Suprapubic skin (tissue), 4 donors: ENCODE data around the gene VPS52. TPM values are rescaled to one million over a fixed set of nuclear protein-coding genes. Genes with fewer than 3 reads are reported as not detected.

Experiments used
- DNase-seq, 2 donors: peaks; one replicate each; pipeline ENCODE4 v3.0.0-alpha.2; 2019; ENCODE audit warnings: low spot score in 2 of 2
- H3K27ac ChIP-seq: fragments of 200-600 bp; sonication (generic); one replicate; pipeline ENCODE4 v1.5.1; 2019
- H3K27me3 ChIP-seq: fragments of 200-600 bp; sonication (generic); one replicate; pipeline ENCODE4 v1.5.1; 2019
- H3K36me3 ChIP-seq: fragments of 200-600 bp; sonication (generic); one replicate; pipeline ENCODE4 v1.5.1; 2019
- H3K4me1 ChIP-seq: fragments of 200-600 bp; sonication (generic); one replicate; pipeline ENCODE4 v1.5.1; 2019
- H3K4me3 ChIP-seq: fragments of 200-600 bp; sonication (generic); one replicate; pipeline ENCODE4 v1.5.1; 2019; ENCODE audit warnings: mild to moderate bottlenecking
- H3K9me3 ChIP-seq: fragments of 200-600 bp; sonication (generic); one replicate; pipeline ENCODE4 v1.5.1; 2019
- CTCF ChIP-seq, 2 donors: fragments of 200-600 bp in 1 of 2; fragments of 450-650 bp in 1 of 2; sonication (generic) in 1 of 2; IDR thresholded peaks; one replicate each; pipeline ENCODE4 v1.5.1; 2016 to 2019; ENCODE audit warnings: antibody characterized with exemption in 2 of 2, mild to moderate bottlenecking in 1 of 2, moderate library complexity in 1 of 2
- EP300 ChIP-seq: sonication (generic); formaldehyde crosslinking; IDR thresholded peaks from one replicate; pipeline ENCODE4 v1.6.1; 2017; ENCODE audit warnings: antibody characterized with exemption
- POLR2A ChIP-seq, 2 donors: fragments of 450-650 bp; IDR thresholded peaks; one replicate each; pipeline ENCODE4 v1.6.1; 2017; ENCODE audit warnings: antibody characterized with exemption in 2 of 2, mild to moderate bottlenecking in 2 of 2, moderate library complexity in 2 of 2
- POLR2AphosphoS5 ChIP-seq, 3 donors: sonication (generic); formaldehyde crosslinking; IDR thresholded peaks; one replicate each; pipeline ENCODE4 v1.6.1; 2017; ENCODE audit warnings: antibody characterized with exemption in 3 of 3
- WGBS: methylation state at CpG from one replicate; pipeline ENCODE4 v1.1.5; 2018; 5-methylcytosine and 5-hydroxymethylcytosine counted together
- total RNA-seq, 4 donors: library from RNA; depleted of rRNA; stranded (reverse); fragments of >200 nt; gene quantifications; one replicate each; pipeline ENCODE4 v1.1.0, GENCODE V29; 2016

VPS52 gene
- total RNA-seq, 4 donors from 2014 or later, result 44.4 to 75.1 (median 59.0) TPM

- H3K27me3 ChIP-seq, result peaks cover 13% of the 10 kb centered on the region
- no peak overlapping the region for H3K4me3 ChIP-seq
- no peak overlapping the region for H3K27ac ChIP-seq
- no peak for TF ChIP-seq EP300
- TF ChIP-seq POLR2AphosphoS5 (IDR thresholded peaks at IDR 0.05), result no peak
- no peak for TF ChIP-seq CTCF (IDR thresholded peaks at IDR 0.05)
- no peak for TF ChIP-seq POLR2A (IDR thresholded peaks at IDR 0.05)
- peak; percentile 11 to 24 for DNase-seq
- peaks cover 17% of the 10 kb centered on the region for H3K4me1 ChIP-seq
- no peaks in the 10 kb centered on the region for H3K36me3 ChIP-seq
- 73% methylated on average over 3 of the region's 3 CpGs for WGBS
- H3K9me3 ChIP-seq, result no peaks in the 10 kb centered on the region
Measured at GRCh38 chr6:33217681-33218080, 54.0 kb downstream of the VPS52 start.

GRCh38 chr6:33217246-33217645 is 54.4 kb downstream of the VPS52 start:
- 78% methylated on average over 6 of the region's 6 CpGs for WGBS
- TF ChIP-seq EP300 (no peak), CTCF (IDR thresholded peaks at IDR 0.05) (no peak), POLR2AphosphoS5 (IDR thresholded peaks at IDR 0.05) (no peak), POLR2A (IDR thresholded peaks at IDR 0.05) (no peak)

GRCh38 chr6:33216117-33216649 is 55.5 kb downstream of the VPS52 start:
- 86% methylated on average over 2 of the region's 4 CpGs for WGBS

More at GRCh38 chr6:33217246-33217645, 54.4 kb downstream of the VPS52 start:
- no peak overlapping the region for H3K4me3 ChIP-seq
- H3K36me3 ChIP-seq, result no peaks in the 10 kb centered on the region
- no peaks in the 10 kb centered on the region for H3K9me3 ChIP-seq
- peaks cover 10% of the 10 kb centered on the region for H3K27me3 ChIP-seq
- peaks cover 21% of the 10 kb centered on the region for H3K4me1 ChIP-seq
- peak; percentile 24 to 40 for DNase-seq
- H3K27ac ChIP-seq, result no peak overlapping the region

GRCh38 chr6:33215271-33216116 is 56.2 kb downstream of the VPS52 start:
- WGBS, result 81% methylated on average over 7 of the region's 9 CpGs
- no peak for TF ChIP-seq EP300
- TF ChIP-seq POLR2A (IDR thresholded peaks at IDR 0.05), result no peak
- TF ChIP-seq CTCF (IDR thresholded peaks at IDR 0.05), result no peak
- TF ChIP-seq POLR2AphosphoS5 (IDR thresholded peaks at IDR 0.05), result no peak
- Histone ChIP-seq H3K36me3 (no peaks in the 10 kb centered on the region), H3K4me1 (peaks cover 22% of the 10 kb centered on the region), H3K27ac (no peak overlapping the region), H3K9me3 (no peaks in the 10 kb centered on the region), H3K4me3 (no peak overlapping the region), H3K27me3 (no peaks in the 10 kb centered on the region)
- peak in 1 of 2 donors; percentile 54 for DNase-seq

More at GRCh38 chr6:33216117-33216649, 55.5 kb downstream of the VPS52 start:
- peak in 1 of 2 donors; percentile 48 for DNase-seq
- Histone ChIP-seq H3K4me3 (no peak overlapping the region), H3K9me3 (no peaks in the 10 kb centered on the region), H3K36me3 (no peaks in the 10 kb centered on the region), H3K27ac (no peak overlapping the region), H3K4me1 (peaks cover 22% of the 10 kb centered on the region), H3K27me3 (peaks cover 3% of the 10 kb centered on the region)
- TF ChIP-seq CTCF (IDR thresholded peaks at IDR 0.05), result no peak

GRCh38 chr6:33213989-33214335 is 57.7 kb downstream of the VPS52 start:
- peaks cover 2% of the 10 kb centered on the region for H3K36me3 ChIP-seq
- no peaks in the 10 kb centered on the region for H3K27me3 ChIP-seq
- DNase-seq, result peak in 1 of 2 donors; percentile 64
- H3K4me1 ChIP-seq, result peaks cover 25% of the 10 kb centered on the region
- H3K4me3 ChIP-seq, result peak overlapping the region; percentile 56
- 14% methylated on average over 9 of the region's 9 CpGs for WGBS
- TF ChIP-seq EP300 (no peak), POLR2AphosphoS5 (IDR thresholded peaks at IDR 0.05) (no peak), POLR2A (IDR thresholded peaks at IDR 0.05) (no peak), CTCF (IDR thresholded peaks at IDR 0.05) (no peak)
- H3K9me3 ChIP-seq, result no peaks in the 10 kb centered on the region
- no peak overlapping the region for H3K27ac ChIP-seq
